ENCODE results near the gene ADCY1. TPM values are rescaled to one million over a fixed set of nuclear protein-coding genes. Genes with fewer than 3 reads are reported as not detected.

Gene ADCY1
- total RNA-seq, 1 donor from 2014 or later, result 2.8 TPM

DNA sequence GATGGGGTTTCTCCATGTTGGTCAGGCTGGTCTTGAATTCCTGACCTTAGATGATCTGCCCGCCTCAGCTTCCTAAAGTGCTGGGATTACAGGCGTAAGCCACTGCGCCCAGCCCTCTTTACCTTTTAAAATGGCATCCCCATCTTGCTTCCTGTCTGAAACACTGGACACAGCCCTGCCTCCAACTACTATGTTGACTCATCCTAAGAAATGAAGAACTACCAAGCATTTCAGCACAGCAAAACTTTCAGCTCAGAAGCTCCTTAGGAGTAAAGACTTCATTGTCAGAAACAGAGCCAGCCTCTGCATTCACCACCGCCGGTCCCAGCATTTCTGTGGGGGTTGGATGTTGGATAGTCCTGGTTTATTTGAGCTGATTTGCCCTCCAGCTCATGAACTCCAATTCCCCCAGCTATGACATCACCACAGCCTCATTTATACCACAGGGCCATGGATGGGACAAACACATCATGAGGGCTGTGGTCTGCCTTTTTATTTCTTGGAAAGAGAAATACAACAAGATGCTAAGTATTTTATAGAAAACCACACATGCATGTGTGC is 123.5 kb downstream of the ADCY1 start:
- Histone ChIP-seq H3K4me1 (peaks cover 19% of the 10 kb centered on the region), H3K27me3 (ENCODE audit: low read depth) (no peaks in the 10 kb centered on the region), H3K4me3 (no peak overlapping the region), H3K27ac (replicated peaks) (no peak overlapping the region), H3K36me3 (no peaks in the 10 kb centered on the region), H3K9me3 (replicated peaks) (no peaks in the 10 kb centered on the region)
- intact Hi-C loops (cut with micrococcal nuclease), result no loop called here
- TF ChIP-seq, protein P1, sequence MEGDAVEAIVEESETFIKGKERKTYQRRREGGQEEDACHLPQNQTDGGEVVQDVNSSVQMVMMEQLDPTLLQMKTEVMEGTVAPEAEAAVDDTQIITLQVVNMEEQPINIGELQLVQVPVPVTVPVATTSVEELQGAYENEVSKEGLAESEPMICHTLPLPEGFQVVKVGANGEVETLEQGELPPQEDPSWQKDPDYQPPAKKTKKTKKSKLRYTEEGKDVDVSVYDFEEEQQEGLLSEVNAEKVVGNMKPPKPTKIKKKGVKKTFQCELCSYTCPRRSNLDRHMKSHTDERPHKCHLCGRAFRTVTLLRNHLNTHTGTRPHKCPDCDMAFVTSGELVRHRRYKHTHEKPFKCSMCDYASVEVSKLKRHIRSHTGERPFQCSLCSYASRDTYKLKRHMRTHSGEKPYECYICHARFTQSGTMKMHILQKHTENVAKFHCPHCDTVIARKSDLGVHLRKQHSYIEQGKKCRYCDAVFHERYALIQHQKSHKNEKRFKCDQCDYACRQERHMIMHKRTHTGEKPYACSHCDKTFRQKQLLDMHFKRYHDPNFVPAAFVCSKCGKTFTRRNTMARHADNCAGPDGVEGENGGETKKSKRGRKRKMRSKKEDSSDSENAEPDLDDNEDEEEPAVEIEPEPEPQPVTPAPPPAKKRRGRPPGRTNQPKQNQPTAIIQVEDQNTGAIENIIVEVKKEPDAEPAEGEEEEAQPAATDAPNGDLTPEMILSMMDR (IDR thresholded peaks at IDR 0.05; ENCODE audit: borderline replicate concordance), result no peak
- no peak for DNase-seq

- H3K4me3 ChIP-seq, result no peak overlapping the region
- peaks cover 19% of the 10 kb centered on the region for H3K4me1 ChIP-seq
- no peaks in the 10 kb centered on the region for H3K9me3 ChIP-seq (replicated peaks)
- TF ChIP-seq, protein P1 (IDR thresholded peaks at IDR 0.05; ENCODE audit: borderline replicate concordance), result no peak
- intact Hi-C loops (cut with micrococcal nuclease), result no loop called here
- no peaks in the 10 kb centered on the region for H3K36me3 ChIP-seq
- DNase-seq, result no peak
- H3K27me3 ChIP-seq (ENCODE audit: low read depth), result no peaks in the 10 kb centered on the region
- no peak overlapping the region for H3K27ac ChIP-seq (replicated peaks)
These were observed 124.3 kb downstream of the ADCY1 start for GRCh38 chr7:45698303-45699014.

- Histone ChIP-seq H3K27me3 (ENCODE audit: low read depth) (no peaks in the 10 kb centered on the region), H3K4me1 (peaks cover 19% of the 10 kb centered on the region), H3K9me3 (replicated peaks) (no peaks in the 10 kb centered on the region), H3K4me3 (no peak overlapping the region), H3K27ac (replicated peaks) (no peak overlapping the region), H3K36me3 (no peaks in the 10 kb centered on the region)
- TF ChIP-seq, protein P1 (IDR thresholded peaks at IDR 0.05; ENCODE audit: borderline replicate concordance), result no peak
- no peak for DNase-seq
- intact Hi-C loops (cut with micrococcal nuclease), result no loop called here
These were observed 124.8 kb downstream of the ADCY1 start for GRCh38 chr7:45699015-45699309.

GRCh38 chr7:45699726-45700390 is 125.7 kb downstream of the ADCY1 start:
- Histone ChIP-seq H3K36me3 (peaks cover 4% of the 10 kb centered on the region), H3K4me3 (no peak overlapping the region), H3K27ac (replicated peaks) (peak overlapping the region; percentile 19), H3K27me3 (ENCODE audit: low read depth) (no peaks in the 10 kb centered on the region), H3K4me1 (peaks cover 19% of the 10 kb centered on the region), H3K9me3 (replicated peaks) (no peaks in the 10 kb centered on the region)
- DNase-seq, result no peak
- TF ChIP-seq, protein P1 (IDR thresholded peaks at IDR 0.05; ENCODE audit: borderline replicate concordance), result no peak
- intact Hi-C loops (cut with micrococcal nuclease), result no loop called here

GRCh38 chr7:45700556-45700955 is 126.4 kb downstream of the ADCY1 start:
- peaks cover 4% of the 10 kb centered on the region for H3K36me3 ChIP-seq
- no peak overlapping the region for H3K4me3 ChIP-seq
- intact Hi-C loops (cut with micrococcal nuclease), result no loop called here
- H3K4me1 ChIP-seq, result peaks cover 19% of the 10 kb centered on the region
- DNase-seq, result peak; percentile 40
- H3K27ac ChIP-seq (replicated peaks), result peak overlapping the region; percentile 19
- no peaks in the 10 kb centered on the region for H3K9me3 ChIP-seq (replicated peaks)
- TF ChIP-seq, protein P1 (IDR thresholded peaks at IDR 0.05; ENCODE audit: borderline replicate concordance), result no peak
- H3K27me3 ChIP-seq (ENCODE audit: low read depth), result no peaks in the 10 kb centered on the region
